Thoracic aorta (tissue), 2 donors: Measurements from ENCODE around the gene PSMC6. TPM values are rescaled to one million over a fixed set of nuclear protein-coding genes. Genes with fewer than 3 reads are reported as not detected.
A peak's percentile ranks its signal among the peaks of the same experiment; 100 is the strongest.

Source experiments
- ATAC-seq: fragments of 150-250 bp; one replicate; pipeline ENCODE4 v1.8.0; 2017; ENCODE audit warnings: low read depth; ENCODE audit not compliant: insufficient number of reproducible peaks, low FRiP score
- DNase-seq: peaks from one replicate; pipeline ENCODE4 v3.0.0-alpha.2; 2020; ENCODE audit warnings: low spot score
- H3K27ac ChIP-seq, 2 donors: fragments of 200-600 bp; sonication (generic); 1 replicate in 1 of 2; 2 replicates in 1 of 2; pipeline ENCODE4 v1.5.1; 2016; ENCODE audit warnings: mild to moderate bottlenecking in 2 of 2, moderate library complexity in 2 of 2
- H3K27me3 ChIP-seq: fragments of 200-600 bp; sonication (generic); replicated peaks from 2 replicates; pipeline ENCODE4 v1.6.0; 2016; ENCODE audit warnings: mild to moderate bottlenecking; ENCODE audit not compliant: insufficient read depth
- H3K36me3 ChIP-seq: fragments of 200-600 bp; sonication (generic); one replicate; pipeline ENCODE4 v1.5.1; 2016
- H3K4me1 ChIP-seq, 2 donors: fragments of 200-600 bp; sonication (generic); 1 replicate in 1 of 2; 2 replicates in 1 of 2; pipeline versions ENCODE4 v1.5.1 to v1.6.0; 2016; ENCODE audit warnings: low read depth in 2 of 2, mild to moderate bottlenecking in 1 of 2; ENCODE audit not compliant: control insufficient read depth in 1 of 2
- H3K4me3 ChIP-seq: fragments of 200-600 bp; sonication (generic); 2 replicates; pipeline ENCODE4 v1.5.1; 2016; ENCODE audit warnings: mild to moderate bottlenecking
- H3K9me3 ChIP-seq: fragments of 200-600 bp; sonication (generic); 2 replicates; pipeline ENCODE4 v1.5.1; 2016
- CTCF ChIP-seq: fragments of 200-600 bp; sonication (generic); IDR thresholded peaks from one replicate; pipeline ENCODE4 v1.5.1; 2019; ENCODE audit warnings: antibody characterized with exemption
- total RNA-seq, 2 donors: library from RNA; depleted of rRNA; stranded (reverse); fragments of >200 nt; gene quantifications; one replicate each; pipeline versions ENCODE4 v1.1.0 to v1.2.3, GENCODE V29; 2016

Gene PSMC6
- total RNA-seq, 2 donors from 2014 or later, result 59.0 to 89.0 TPM

GRCh38 chr14:52729925-52730708 is 23.1 kb downstream of the PSMC6 start, which contains the start of gene STYX:
STYX (plus strand) TSS chr14:52730166; CDS start chr14:52730475, 309 bp downstream.
- Histone ChIP-seq H3K4me3 (peak within 1 kb of the TSS; percentile 73), H3K27ac (peak within 1 kb of the TSS; percentile 67 to 76), H3K27me3 (no peaks in the 10 kb centered on the region), H3K36me3 (peaks cover 5% of the 10 kb centered on the region), H3K4me1 (peaks cover 9 to 11% of the 10 kb centered on the region in 2 donors), H3K9me3 (no peaks in the 10 kb centered on the region)
- TF ChIP-seq CTCF, result peak; percentile 29
- peak; percentile 94 for ATAC-seq
- peak; percentile 98 for DNase-seq

- no peak for TF ChIP-seq CTCF
- Histone ChIP-seq H3K4me3 (peak overlapping the region; percentile 73), H3K36me3 (no peaks in the 10 kb centered on the region), H3K9me3 (no peaks in the 10 kb centered on the region), H3K4me1 (peaks cover 9 to 11% of the 10 kb centered on the region in 2 donors), H3K27me3 (no peaks in the 10 kb centered on the region), H3K27ac (peak overlapping the region; percentile 67 to 76)
- DNase-seq, result no peak
- peak; percentile 9 for ATAC-seq
Observed at GRCh38 chr14:52730709-52731111, 23.7 kb downstream of the PSMC6 start.

- TF ChIP-seq CTCF, result no peak
- H3K4me3 ChIP-seq, result no peak overlapping the region
- no peak overlapping the region for H3K27ac ChIP-seq
- peaks cover 9 to 11% of the 10 kb centered on the region in 2 donors for H3K4me1 ChIP-seq
- ATAC-seq (no peak), DNase-seq (no peak)
- H3K36me3 ChIP-seq, result no peaks in the 10 kb centered on the region
- no peaks in the 10 kb centered on the region for H3K27me3 ChIP-seq
- no peaks in the 10 kb centered on the region for H3K9me3 ChIP-seq
Observed at GRCh38 chr14:52733824-52734223, 26.8 kb downstream of the PSMC6 start.

GRCh38 chr14:52735921-52736489 is 29.0 kb downstream of the PSMC6 start:
- no peaks in the 10 kb centered on the region for H3K9me3 ChIP-seq
- ATAC-seq (no peak), DNase-seq (no peak)
- TF ChIP-seq CTCF, result no peak
- H3K4me1 ChIP-seq, result peaks cover 7 to 8% of the 10 kb centered on the region in 2 donors
- H3K27me3 ChIP-seq, result no peaks in the 10 kb centered on the region
- no peak overlapping the region for H3K27ac ChIP-seq
- no peak overlapping the region for H3K4me3 ChIP-seq
- H3K36me3 ChIP-seq, result no peaks in the 10 kb centered on the region

GRCh38 chr14:52738409-52738808 is 31.4 kb downstream of the PSMC6 start:
- no peaks in the 10 kb centered on the region for H3K27me3 ChIP-seq
- H3K9me3 ChIP-seq, result no peaks in the 10 kb centered on the region
- H3K27ac ChIP-seq, result no peak overlapping the region
- no peak for TF ChIP-seq CTCF
- H3K4me1 ChIP-seq, result peaks cover 0 to 18% of the 10 kb centered on the region in 2 donors
- no peak overlapping the region for H3K4me3 ChIP-seq
- ATAC-seq (no peak), DNase-seq (no peak)
- no peaks in the 10 kb centered on the region for H3K36me3 ChIP-seq
